DMS 273 (cell line): ENCODE measurements around the gene IL6R.

Experiments
- DNase-seq: peaks from one replicate; lab custom pipeline; 2025; ENCODE audit not compliant: unreplicated experiment; lab: John Stamatoyannopoulos, UW

The IL6R gene

GRCh38 chr1:154423988-154424326 lies 18.8 kb downstream of the IL6R start:
- no peak for DNase-seq

DNA sequence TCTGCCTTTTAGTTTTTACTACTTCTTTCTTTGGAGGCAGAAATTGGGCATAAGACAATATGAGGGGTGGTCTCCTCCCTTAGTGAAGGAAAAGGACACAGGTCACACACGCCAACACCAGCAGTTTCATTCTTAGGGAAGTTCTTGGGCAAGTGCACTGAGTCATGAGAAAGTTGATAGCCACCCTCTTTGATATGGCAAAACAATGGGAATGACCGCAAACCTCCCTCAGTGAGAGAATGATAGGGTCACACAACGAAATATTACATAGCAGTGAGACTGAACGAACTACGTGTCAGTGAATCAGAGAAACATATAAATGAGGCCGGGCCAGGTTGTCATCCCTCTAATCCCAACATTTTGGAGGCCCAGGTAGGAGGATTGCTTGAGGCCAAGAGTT lies 20.0 kb downstream of the IL6R start:
- no peak for DNase-seq

- peak; percentile 46 for DNase-seq
Observed at GRCh38 chr1:154427173-154428139, 22.3 kb downstream of the IL6R start.

- DNase-seq: no peak
Observed at GRCh38 chr1:154429118-154429517, 24.0 kb downstream of the IL6R start.

- DNase-seq: no peak
Observed at GRCh38 chr1:154429841-154430611, 24.9 kb downstream of the IL6R start.

DNA sequence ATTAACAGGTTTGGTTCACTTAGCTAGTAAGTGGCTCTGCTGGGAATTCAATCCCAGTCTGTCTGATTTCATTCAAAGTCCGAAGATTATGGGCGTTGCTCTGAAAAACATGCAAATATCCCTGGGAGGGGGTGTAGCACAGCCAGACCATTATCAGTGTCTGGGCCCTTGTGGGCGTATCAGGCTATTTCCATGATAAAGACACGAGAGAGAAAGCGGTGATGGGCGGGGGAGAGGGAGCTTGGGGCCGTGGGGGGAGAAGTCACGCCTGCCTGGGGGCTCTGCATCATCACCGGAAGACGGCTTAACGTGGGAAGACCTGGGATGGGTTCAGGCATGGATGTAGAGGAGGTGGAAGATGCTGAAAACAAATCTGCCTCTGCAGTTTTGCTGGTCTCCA lies 25.8 kb downstream of the IL6R start:
- DNase-seq: no peak

- no peak for DNase-seq
Observed at GRCh38 chr1:154431586-154432373, 26.6 kb downstream of the IL6R start.

- DNase-seq: no peak
Observed at GRCh38 chr1:154433161-154433764, 28.1 kb downstream of the IL6R start.

DNA sequence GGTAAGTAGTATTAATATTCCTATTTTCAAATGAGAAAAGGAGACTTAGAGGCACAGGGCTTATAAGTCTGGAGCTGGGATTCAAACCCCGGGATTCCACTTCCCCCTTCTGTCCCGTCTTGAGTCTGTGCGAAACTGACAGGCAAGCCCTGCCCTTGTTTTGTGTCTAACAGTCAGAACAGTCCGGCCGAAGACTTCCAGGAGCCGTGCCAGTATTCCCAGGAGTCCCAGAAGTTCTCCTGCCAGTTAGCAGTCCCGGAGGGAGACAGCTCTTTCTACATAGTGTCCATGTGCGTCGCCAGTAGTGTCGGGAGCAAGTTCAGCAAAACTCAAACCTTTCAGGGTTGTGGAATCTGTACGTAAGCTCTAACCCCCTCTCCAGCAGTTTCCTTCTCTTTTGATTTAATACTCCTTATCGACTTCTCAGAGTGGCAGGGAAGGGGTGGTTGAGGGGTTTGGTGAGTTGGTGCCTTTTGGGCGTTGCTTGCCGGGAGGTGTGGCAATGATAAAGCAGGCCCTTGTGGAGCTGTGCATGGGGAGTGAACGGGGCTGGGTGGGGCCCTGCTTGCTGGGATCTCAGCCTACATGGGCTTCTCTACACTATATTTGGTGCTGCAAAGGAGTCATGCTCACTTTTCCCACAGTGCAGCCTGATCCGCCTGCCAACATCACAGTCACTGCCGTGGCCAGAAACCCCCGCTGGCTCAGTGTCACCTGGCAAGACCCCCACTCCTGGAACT lies 29.4 kb downstream of the IL6R start:
- DNase-seq: peak; percentile 39

- no peak for DNase-seq
Observed at GRCh38 chr1:154435599-154436200, 30.6 kb downstream of the IL6R start.

- no peak for DNase-seq
Observed at GRCh38 chr1:154436433-154436832, 31.3 kb downstream of the IL6R start.

DNA sequence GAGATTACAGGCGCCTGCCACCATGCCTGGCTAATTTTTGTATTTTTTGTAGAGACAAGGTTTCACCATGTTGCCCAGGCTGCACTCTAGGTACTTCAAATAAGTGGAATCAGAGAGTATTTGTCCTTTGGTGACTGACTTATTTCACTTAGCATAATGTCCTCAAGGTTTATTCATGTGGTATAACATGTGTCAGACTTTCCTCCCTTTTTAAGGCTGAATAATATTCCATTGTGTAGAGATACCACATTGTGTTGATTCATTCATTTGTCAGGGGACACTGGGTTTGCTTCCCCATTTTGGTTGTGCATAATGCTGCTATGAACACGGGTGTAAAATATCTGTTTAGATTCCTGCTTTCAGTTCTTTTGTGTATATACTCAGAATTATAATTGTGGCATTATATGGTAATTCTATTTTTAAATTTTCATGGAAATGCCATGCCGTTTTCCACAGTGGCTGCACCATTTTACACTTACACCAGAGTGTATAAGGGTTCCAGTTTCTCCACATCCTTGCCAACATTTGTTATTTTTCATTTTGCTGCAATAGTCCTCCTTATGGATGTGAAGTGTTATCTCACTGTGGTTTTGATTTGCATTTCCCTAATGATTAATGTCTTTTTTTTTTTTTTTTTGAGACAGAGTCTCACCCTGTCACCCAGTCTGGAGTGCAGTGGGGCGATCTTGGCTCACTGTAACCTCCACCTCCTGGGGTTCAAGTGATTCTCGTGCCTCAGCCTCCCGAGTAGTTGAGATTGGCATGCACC lies 35.1 kb downstream of the IL6R start:
- no peak for DNase-seq

DNA sequence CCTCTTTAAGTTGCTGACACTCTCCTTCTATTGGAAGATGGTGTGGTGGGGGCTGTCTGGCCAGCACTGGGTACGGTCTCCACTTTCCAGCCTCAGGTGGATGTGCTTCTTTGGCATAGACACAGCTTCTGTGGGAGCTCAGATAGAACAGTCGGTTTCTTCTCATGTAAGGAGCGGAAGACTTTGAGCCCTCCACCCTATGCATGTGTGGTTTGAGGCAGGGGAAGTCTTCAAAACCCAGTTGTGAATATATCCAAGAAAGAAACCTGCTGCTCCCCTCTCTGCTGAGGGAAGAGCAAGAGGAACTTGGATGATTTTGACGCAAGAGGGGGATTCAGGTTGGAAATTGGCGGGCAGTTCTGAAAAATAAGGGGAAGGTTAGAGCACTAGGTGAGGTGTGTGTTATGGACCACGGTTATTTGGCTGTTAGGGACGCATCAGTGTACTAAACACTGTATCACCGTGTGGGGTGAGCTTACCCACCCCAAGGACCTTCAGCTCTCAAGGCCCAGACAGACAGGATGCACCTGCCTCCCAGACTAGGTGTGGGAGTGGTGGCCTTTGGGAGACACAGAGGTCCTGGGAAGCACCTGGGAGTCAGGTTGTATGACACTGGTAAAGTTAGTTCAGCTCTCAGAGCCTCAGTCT lies 36.2 kb downstream of the IL6R start:
- no peak for DNase-seq

- peak; percentile 28 for DNase-seq
Observed at GRCh38 chr1:154442006-154442740, 37.0 kb downstream of the IL6R start.

GRCh38 chr1:154443274-154444013 lies 38.3 kb downstream of the IL6R start:
- DNase-seq: no peak

GRCh38 chr1:154445040-154445472 lies 39.9 kb downstream of the IL6R start:
- peak; percentile 14 for DNase-seq

DNA sequence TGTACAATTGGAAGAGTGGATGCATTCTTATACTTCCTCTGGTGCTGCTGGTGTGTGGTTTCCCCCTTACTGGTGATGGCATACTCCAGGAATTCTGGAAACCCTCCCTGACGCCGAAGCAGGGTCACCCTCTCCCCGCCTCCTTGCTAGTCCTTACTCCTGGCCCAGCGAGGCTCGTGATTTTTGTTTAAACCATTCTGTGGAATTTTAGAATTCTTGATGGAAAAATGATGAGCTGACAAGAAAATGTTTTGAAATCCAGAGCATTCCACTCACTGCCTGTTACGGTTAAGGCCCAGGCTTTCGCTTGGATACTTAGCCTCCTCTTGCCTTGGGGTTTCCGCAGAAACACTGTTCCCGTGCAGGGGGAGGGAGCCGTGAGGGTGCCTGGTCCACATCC lies 41.1 kb downstream of the IL6R start:
- DNase-seq: no peak
